K562 (cell line): ENCODE measurements around the gene NTRK1. TPM values are rescaled to one million over a fixed set of nuclear protein-coding genes. Genes with fewer than 3 reads are reported as not detected.

ENCODE experiments used
- BMI1 ChIP-seq: fragments of 150-350 bp; IDR thresholded peaks from 2 replicates; pipeline ENCODE4 v1.6.1; 2014; ENCODE audit warnings: low read length
- CREB1 ChIP-seq, 2 experiments: sonication (generic) in 1 of 2; formaldehyde crosslinking in 1 of 2; IDR thresholded peaks; 2 replicates each; pipeline versions ENCODE4 v1.6.1 to v1.8.0; 2012 to 2022; ENCODE audit warnings: inconsistent platforms in 1 of 2, mild to moderate bottlenecking in 1 of 2, missing genetic modification reagents in 1 of 2, moderate library complexity in 1 of 2
- ELK1 ChIP-seq: sonication (generic); formaldehyde crosslinking; IDR thresholded peaks from 2 replicates; pipeline ENCODE4 v1.8.1; 2022; ENCODE audit warnings: missing genetic modification reagents
- GMEB1 ChIP-seq: fragments of 250-450 bp; sonication (Bioruptor Pico); IDR thresholded peaks from 2 replicates; pipeline ENCODE4 v1.4.0; 2020; ENCODE audit warnings: mild to moderate bottlenecking
- GTF2B ChIP-seq: IDR thresholded peaks from 2 replicates; pipeline ENCODE4 v1.6.1; 2011; ENCODE audit not compliant: insufficient read length; ENCODE audit errors: extremely low read depth
- HES1 ChIP-seq: fragments of 450-650 bp; IDR thresholded peaks from 2 replicates; pipeline ENCODE4 v1.6.1; 2016; ENCODE audit warnings: low read depth, mild to moderate bottlenecking, moderate library complexity
- IFI16 ChIP-seq: fragments of 250-450 bp; sonication (Bioruptor Pico); IDR thresholded peaks from 2 replicates; pipeline ENCODE4 v2.1.2; 2022; ENCODE audit warnings: mild to moderate bottlenecking, inconsistent platforms
- LCOR ChIP-seq: sonication (generic); formaldehyde crosslinking; IDR thresholded peaks from 2 replicates; pipeline ENCODE4 v1.8.0; 2022; ENCODE audit warnings: mild to moderate bottlenecking, missing genetic modification reagents
- MAFK ChIP-seq: IDR thresholded peaks from 2 replicates; pipeline ENCODE4 v1.6.1; 2011; ENCODE audit warnings: low read length, improper control_type of control experiment
- MCM7 ChIP-seq, 2 experiments: fragments of 450-650 bp; IDR thresholded peaks; 2 replicates each; pipeline ENCODE4 v1.6.1; 2016 to 2018
- NCOA6 ChIP-seq: fragments of 450-650 bp; IDR thresholded peaks from 2 replicates; pipeline ENCODE4 v1.6.1; 2017; ENCODE audit warnings: mild to moderate bottlenecking
- POLR3A ChIP-seq: IDR thresholded peaks from 2 replicates; pipeline ENCODE4 v1.6.1; 2011; ENCODE audit warnings: borderline replicate concordance, mild to moderate bottlenecking, moderate library complexity; ENCODE audit not compliant: insufficient read length, insufficient read depth; ENCODE audit errors: extremely low read depth
- PYGO2 ChIP-seq: fragments of 450-650 bp; IDR thresholded peaks from 2 replicates; pipeline ENCODE4 v1.6.1; 2016; ENCODE audit warnings: mild to moderate bottlenecking, missing genetic modification characterization, moderate library complexity, missing compliant biosample characterization
- RCOR1 ChIP-seq, 2 experiments: IDR thresholded peaks; 2 replicates each; pipeline ENCODE4 v1.6.1; 2012; ENCODE audit warnings: low read depth in 2 of 2, low read length in 2 of 2, borderline replicate concordance in 1 of 2, improper control_type of control experiment in 1 of 2
- STAG1 ChIP-seq: sonication (generic); formaldehyde crosslinking; IDR thresholded peaks from 2 replicates; pipeline ENCODE4 v1.5.0; 2020; ENCODE audit warnings: missing genetic modification reagents, borderline replicate concordance
- TSHZ1 ChIP-seq: fragments of 250-450 bp; sonication (Bioruptor Pico); IDR thresholded peaks from 2 replicates; pipeline ENCODE4 v1.4.0; 2020; ENCODE audit warnings: mild to moderate bottlenecking, moderate library complexity
- ZHX1 ChIP-seq: fragments of 150-350 bp; conservative IDR thresholded peaks from 2 replicates; pipeline ENCODE4 v1.6.1; 2014; ENCODE audit warnings: low read length
- ZNF830 ChIP-seq: fragments of 250-450 bp; sonication (Bioruptor Pico); IDR thresholded peaks from 2 replicates; pipeline ENCODE4 v1.5.0; 2021; ENCODE audit warnings: mild to moderate bottlenecking
- polyA plus RNA-seq, 8 experiments: library from polyadenylated mRNA; depleted of rRNA in 4 of 8; stranded (reverse) in 5 of 8; unstranded in 3 of 8; fragments of >200 nt; fragmentation: Nextera tagmentation in 2 of 8; fragmentation: Illumina TruSeq in 1 of 8; extraction: Ambion mirVana in 2 of 8; extraction: Trizol in 1 of 8; gene quantifications; 2 replicates each; pipeline versions ENCODE4 v1.2.1 to v1.2.3, GENCODE V29; 2011 to 2014; ENCODE audit warnings: inconsistent platforms in 1 of 8, missing spikeins in 1 of 8
- total RNA-seq, 7 experiments: library from RNA; depleted of rRNA in 6 of 7; stranded (reverse); fragments of >200 nt in 6 of 7; fragmentation: Illumina TruSeq in 2 of 7; extraction: Trizol in 2 of 7; gene quantifications; 2 replicates each; pipeline versions ENCODE4 v1.2.1 to v1.2.3, GENCODE V29; 2011 to 2021; ENCODE audit warnings: low replicate concordance in 1 of 7

NTRK1 gene
- total and polyA plus RNA-seq, 9 of the 15 experiments (the other 6 are each of a cell fraction or from before 2014, with no cell fraction given), result 0.46 to 30.0 (median 7.9) TPM

GRCh38 chr1:156914440-156914856, 53.8 kb downstream of the NTRK1 start (continued):
- TF ChIP-seq GTF2B (no peak), POLR3A (no peak), GMEB1 (CRISPR knock-in tag) (no peak), PYGO2 (tag) (no peak), TSHZ1 (CRISPR knock-in tag) (no peak), IFI16 (CRISPR knock-in tag) (no peak), ZNF830 (CRISPR knock-in tag) (no peak), NCOA6 (no peak), MCM7 (IDR thresholded peaks at IDR 0.05) (no peak), STAG1 (CRISPR knock-in tag) (no peak), LCOR (CRISPR knock-in tag) (no peak; the same call in 1 of the 2 replicates), MAFK (no peak), RCOR1 (IDR thresholded peaks at IDR 0.05; ENCODE audit: borderline replicate concordance in 1 of 2, low read depth in 2 of 2, low read length in 2 of 2) (peak in 1 of 2 experiments; percentile 93; a peak in 3 of 4 replicates), ELK1 (CRISPR knock-in tag) (no peak), BMI1 (no peak), HES1 (no peak), CREB1 (IDR thresholded peaks at IDR 0.05) (peak; percentile 31; the same call in 1 of the 2 replicates), CREB1 (CRISPR knock-in tag; IDR thresholded peaks at IDR 0.05) (no peak), ZHX1 (no peak)
